Stimulated activated CD4-positive, alpha-beta T cell treated with anti-CD3 and anti-CD28 coated beads, TNF-alpha, amount 100 ng/mL, for 24 hours (primary cell): ENCODE results near the gene TSHZ2.
A peak's percentile ranks its signal among the peaks of the same experiment; 100 is the strongest.

ENCODE experiments used
- DNase-seq, 3 experiments: peaks; one replicate each; pipeline ENCODE4 v3.0.0-alpha.2; 2020; ENCODE audit warnings: low read depth in 3 of 3

The TSHZ2 gene

DNA sequence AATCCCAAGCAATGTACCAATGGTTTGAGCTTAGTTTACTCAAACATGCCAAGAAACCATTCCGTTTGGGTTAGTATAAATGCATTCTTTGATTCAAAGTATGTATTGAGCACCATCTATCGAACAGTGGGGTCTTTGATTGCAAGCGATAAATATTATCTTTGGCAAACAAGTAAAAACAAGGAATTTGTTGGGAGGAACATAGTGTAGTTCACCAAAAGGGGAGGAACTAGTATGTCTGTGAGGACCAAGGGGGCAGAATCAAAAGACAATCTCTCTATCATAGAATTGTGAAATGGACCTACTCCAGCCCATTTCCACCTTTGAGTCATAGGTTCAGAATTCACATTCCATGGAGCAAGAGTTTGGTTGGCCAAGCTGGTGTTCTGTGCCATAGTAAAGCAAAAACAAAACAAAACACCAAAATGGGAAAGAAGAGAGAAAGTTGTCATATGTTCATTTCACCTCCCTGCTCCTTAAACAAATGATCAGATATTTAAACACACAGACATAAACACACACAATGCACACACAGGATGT is 266.0 kb downstream of the TSHZ2 start:
- DNase-seq, result no peak

DNA sequence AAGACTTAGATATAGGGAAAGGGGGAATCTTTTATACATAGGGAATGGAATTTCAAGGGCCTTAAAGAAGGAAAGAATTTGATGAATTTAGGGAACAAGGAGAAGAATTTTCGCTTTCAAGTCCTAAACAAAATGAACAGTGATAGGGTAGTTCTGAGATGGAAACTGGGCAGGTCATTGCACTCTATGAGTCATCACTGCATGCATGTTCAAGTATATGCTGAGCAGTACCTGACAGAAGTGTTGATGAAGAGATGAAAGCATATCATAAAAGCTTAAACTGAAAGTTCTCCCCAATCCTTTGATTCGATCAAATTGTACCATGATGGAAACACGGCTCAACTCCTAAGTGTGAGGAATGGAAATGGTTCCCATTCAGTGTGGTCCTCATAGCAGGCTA is 271.0 kb downstream of the TSHZ2 start:
- DNase-seq, result no peak

DNA sequence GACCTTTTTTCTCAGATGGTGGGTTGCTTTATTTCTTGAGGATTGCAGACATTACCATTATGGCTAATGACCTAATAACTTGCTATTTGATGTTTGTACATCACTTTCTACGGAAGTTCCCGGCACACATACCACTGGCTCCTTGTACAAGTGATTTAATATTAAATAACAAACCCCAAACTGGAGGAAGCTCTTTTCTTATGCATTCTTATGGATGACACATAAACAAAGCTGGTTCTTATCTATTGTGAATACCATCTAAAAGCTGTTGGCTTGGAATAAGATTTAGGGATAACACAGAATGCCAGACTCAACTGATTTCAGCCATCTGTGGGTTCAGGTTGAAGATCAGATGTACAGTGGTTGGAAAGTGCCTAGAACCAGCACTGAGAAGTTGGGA is 272.6 kb downstream of the TSHZ2 start:
- no peak for DNase-seq

DNA sequence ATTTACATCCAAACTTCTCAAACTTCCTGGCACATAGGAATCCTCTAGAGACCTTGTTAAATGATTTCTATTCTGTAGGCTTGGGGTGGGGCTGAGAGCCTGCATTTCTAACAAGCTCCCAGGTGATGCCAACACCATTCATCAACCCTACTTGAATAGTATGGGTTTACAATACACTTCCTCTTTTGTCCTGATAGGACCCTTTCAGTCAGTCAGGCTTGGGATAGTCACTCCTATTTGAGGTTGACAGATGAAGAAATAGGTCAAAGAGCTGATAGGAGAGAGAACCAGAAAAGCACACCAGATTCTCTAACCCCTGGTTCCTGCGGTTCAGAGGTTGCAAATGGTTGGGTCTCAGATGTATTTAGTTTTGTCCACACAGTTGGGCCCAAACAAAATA is 273.4 kb downstream of the TSHZ2 start:
- DNase-seq, result no peak

DNA sequence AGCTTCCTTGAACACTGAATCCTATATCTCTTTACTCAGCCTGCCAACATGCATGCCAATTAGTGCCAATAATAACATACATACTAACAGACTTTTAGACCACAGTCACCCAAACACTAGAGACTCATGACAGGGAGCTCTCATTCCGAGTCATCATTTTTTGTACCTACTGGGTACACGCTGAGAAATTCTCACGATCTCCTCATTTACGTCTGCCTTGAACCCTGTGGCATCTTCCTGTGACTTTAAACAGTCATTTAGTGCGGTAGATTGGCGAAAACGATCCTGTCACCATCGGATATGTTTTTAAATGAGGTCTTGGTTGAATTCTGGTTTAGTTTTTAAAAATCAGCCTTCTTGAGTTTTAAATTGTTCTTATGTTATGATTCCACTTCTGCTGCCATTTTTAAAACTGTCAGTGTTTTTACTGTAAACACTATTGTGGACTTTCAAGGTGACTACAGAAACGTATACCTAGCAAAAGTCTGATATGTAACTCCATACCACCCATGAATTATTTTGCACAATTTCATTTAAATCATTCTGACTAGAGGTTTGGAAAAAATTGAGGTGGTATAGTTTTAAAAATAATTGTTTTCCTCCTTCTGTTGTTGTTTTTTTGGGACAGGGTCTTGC is 275.4 kb downstream of the TSHZ2 start:
- DNase-seq, result no peak

DNA sequence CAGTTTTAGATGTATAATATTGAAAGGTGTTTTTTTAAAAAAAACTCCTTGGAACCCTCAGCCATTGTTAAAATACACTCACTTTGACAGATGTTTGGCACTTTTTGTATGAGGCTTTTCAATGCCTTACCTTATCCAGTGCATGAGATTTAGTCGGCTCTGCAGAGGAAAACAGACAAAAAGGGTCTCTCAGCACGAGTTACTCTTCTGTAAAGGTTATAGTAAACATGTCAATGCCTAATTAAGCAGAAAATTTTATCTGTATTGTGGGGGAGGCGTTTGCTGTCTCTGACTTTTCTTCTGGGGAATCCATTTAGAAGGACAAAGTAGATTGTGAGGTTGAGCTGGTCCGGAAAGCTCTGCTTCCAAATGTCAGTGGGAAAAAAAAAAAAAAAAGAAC is 278.3 kb downstream of the TSHZ2 start:
- no peak for DNase-seq

DNA sequence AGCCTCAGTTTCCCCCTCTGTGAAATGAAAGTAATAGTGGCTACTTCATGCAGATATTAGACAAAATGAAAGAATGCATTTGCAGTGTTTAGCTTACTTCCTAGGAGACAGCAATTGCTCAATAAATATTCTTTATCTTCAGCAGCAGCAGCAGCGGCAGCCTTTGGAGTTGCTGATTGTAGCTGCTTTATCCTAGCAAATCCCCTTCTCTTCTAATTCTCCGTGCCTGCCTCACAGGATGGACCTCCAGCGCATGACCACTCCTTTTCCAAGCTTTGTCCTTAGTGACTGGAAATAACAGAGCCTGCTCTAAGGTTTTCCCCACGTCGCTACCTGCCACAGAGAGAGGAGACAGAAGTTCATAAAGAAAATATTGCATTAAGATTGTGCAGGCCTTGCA is 279.8 kb downstream of the TSHZ2 start:
- no peak for DNase-seq

DNA sequence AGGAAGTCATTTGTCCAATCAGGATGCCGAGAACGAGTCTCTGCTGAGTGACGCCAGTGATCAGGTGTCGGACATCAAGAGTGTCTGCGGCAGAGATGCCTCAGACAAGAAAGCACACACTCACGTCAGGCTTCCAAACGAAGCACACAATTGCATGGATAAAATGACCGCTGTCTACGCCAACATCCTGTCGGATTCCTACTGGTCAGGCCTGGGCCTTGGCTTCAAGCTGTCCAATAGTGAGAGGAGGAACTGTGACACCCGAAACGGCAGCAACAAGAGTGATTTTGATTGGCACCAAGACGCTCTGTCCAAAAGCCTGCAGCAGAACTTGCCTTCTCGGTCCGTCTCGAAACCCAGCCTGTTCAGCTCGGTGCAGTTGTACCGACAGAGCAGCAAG is 281.5 kb downstream of the TSHZ2 start:
- DNase-seq, result no peak

DNA sequence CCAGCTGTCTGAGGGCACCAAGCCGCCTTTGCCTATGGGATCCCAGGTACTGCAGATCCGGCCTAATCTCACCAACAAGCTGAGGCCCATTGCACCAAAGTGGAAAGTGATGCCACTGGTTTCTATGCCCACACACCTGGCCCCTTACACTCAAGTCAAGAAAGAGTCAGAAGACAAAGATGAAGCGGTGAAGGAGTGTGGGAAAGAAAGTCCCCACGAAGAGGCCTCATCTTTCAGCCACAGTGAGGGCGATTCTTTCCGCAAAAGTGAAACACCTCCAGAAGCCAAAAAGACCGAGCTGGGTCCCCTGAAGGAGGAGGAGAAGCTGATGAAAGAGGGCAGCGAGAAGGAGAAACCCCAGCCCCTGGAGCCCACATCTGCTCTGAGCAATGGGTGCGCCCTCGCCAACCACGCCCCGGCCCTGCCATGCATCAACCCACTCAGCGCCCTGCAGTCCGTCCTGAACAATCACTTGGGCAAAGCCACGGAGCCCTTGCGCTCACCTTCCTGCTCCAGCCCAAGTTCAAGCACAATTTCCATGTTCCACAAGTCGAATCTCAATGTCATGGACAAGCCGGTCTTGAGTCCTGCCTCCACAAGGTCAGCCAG is 283.0 kb downstream of the TSHZ2 start:
- DNase-seq, result peak in 1 of 3 experiments; percentile 11

DNA sequence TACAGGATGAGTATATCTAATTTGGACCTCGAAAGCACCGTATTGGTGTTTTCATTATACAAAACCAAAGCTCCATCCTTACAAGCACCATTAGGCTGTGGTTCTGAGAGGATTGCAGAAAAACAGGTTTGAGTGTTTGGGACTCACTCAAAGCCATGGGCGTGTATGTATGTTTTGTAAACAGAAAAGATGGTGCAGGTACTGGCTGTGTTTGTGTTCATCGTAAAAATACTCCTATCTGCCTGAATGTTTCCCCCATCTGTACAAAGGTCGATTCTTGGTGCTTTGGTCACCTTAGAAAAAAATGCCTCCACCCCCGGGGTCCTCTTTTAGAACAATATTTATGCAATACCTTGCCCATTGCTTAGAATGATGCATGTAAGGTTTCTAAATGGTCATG is 286.6 kb downstream of the TSHZ2 start:
- DNase-seq, result no peak

DNA sequence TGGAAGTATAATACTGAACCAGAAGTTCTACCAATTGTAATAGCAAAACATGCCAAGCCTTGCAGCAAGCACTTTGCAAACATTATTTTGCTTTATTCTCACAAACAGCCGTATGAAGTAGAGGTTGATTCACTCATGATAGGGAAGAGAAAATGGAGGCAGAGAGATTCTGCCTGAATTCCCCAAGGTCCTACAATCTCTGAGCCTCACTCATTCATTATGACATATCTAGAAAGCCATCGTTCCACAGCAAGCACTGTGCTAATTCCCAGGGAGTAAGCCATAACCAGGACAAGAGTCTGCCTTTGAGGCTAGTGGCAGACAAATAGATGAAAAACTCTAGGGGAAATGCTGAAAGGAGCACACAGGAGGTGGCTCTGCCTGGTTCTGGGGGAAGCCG is 288.0 kb downstream of the TSHZ2 start:
- no peak for DNase-seq

DNA sequence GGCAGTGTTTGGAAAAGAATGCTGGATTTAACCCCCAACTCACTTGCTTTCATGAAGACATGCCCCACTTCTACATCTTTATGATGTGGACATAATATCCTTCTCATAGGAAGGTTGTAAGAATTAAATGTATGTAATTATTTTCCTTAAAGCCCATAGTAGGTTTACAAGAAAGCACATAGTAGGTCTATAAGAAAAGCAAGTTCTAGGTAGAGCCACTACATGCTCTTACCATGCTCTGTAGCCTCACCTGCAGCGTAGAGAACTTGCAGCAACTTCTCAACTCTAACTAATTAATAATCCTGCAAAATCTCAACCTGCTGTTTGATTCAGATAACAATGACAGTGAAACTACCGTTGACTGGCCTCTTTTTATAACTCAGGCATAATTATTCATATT is 288.4 kb downstream of the TSHZ2 start:
- DNase-seq, result no peak

DNA sequence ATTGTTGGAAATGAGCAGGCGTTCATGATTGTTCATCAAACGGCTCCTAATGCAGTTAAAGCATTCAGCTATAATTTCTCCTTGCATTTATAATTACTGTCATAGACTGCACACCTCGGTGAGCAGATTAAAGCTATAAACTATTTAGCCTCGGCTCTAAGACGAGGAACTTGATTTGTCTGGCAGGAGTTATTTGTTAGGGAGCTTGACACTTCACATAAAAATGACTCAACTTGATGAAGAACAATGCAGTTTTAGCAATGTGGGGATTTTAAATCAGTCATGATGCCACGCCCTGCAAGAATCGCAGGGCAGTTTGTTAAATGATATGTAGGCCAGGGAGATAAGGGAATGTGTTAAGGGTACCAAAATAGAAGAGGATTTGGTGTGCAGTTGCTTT is 290.2 kb downstream of the TSHZ2 start:
- DNase-seq, result no peak

DNA sequence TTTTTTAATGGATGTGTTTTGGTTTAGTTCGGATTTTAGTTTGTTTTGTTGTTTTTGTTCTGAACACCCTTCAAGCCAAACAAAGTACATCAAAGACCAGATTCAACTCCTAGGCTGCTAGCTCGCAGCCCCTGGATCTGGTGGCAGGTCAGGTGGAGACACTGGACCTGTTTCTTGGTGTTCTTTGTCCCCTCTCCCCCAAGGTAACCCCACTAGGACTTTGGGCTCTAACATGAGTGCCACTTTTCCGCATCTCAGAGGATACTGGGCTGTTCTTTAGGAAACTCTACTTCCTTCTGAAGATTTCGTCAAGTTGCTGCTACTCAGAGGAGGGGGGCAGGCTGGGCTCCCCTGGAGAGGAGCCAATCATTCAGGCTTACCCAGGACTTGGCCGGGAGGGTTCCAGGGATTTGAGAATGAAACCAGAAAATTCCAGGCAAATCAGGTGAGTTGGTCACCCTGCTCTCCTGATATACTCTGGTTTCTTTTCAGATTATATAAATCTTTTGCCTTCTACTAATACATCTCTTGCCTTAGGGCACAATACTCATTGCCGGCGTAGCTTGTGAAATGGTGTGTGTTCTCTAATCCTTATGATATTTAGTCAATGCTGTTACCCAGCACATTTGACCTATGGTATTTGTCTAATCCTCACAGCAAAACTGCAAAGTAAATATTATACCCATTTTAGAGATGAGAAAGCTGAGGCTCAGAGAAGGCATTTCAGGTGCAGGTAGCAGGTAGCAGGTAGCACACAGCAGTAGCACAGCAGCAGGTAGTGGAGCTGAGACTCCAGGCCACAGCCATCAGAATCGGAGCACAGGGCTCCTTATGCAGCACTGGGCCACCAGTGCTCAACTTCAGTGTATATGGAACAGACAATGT is 291.6 kb downstream of the TSHZ2 start:
- DNase-seq, result no peak

DNA sequence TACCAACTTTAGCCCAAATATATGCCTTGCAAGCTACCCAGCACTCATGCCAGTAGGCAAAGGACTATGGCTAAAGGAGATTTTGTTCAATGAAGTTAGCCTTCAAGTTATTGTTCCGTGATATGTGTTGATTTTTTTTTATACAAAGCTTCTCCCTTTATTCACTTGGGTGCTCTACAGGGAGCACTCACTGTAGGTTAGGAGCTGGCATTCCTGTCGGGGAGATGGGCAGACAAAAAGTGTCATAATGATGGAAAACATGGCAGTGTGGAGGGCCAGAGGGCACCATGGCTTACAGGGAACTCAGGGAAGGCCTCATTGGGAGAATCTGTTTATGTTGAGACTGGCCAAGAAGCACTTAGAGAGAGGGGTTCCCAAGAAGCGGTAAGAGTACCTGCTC is 292.4 kb downstream of the TSHZ2 start:
- no peak for DNase-seq

DNA sequence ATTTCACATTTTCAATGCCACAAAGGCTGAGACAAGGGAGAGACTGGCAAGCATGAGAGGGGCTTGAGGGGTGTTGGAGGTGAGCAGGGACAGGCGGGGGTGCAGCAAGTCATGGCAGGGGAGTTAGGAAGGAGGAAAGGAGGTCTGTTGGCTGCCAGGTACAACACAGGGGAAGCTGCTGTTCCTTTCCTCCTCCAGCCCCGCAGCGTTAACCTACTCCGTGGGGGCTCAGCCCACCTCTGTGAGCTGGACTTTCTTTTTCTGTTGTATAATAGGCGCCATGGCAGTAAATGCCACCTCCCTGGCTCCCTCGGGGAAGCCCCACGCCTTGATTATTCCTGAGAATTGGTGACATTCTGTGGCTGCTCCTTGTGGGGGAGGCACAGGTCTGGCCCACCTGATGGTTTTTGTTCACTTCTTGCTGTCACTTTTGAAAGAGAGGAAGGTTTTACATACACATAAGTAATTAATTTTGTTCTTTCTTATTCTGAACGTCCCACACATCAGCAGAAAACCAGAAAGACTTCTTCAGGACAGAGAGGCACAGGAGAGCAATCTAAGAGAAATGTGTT is 293.2 kb downstream of the TSHZ2 start:
- DNase-seq, result no peak

DNA sequence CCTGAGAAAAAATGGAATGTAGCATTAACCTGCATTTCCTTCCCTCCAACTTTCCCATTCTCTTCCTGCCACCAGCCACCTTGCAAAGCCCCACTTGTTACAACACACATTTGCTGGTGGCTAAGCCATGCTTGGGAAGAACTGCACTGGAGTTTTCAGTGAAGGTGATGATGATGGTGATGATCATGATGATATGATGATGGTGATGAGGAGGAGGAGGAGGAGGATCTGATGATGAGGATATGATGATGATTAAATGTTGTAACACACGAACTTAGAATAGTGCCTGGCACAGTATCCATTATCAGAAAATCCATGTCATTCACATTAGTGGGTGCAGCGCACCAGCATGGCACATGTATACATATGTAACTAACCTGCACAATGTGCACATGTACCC is 297.2 kb downstream of the TSHZ2 start:
- no peak for DNase-seq

DNA sequence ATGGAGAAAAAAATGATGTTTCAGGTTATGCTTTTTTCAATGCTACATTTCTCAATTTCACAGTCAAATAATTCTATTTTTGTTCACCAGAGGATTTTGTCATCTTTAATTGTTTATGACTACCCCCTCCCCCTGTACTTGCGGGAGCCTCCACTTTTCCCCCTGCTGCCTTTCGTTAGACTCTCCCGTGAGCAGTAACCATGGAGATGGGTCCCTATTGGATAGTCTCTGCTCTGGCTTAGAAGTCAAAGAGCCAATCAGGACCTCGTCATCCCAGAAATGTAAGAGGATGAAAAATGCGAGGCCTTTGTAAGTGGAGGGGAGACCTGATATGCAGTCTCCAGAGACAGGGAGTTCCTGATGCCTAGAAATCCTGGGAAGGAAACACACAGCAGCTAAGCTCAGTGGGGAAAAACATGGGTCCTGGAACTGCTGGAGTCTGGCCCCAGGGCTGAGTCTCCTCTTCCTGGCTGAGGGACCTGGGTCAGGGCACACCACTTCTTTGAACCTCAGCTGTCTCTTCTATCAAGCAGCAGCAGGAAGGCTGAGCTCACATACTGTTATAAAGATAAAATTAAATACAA is 298.7 kb downstream of the TSHZ2 start:
- DNase-seq, result no peak

DNA sequence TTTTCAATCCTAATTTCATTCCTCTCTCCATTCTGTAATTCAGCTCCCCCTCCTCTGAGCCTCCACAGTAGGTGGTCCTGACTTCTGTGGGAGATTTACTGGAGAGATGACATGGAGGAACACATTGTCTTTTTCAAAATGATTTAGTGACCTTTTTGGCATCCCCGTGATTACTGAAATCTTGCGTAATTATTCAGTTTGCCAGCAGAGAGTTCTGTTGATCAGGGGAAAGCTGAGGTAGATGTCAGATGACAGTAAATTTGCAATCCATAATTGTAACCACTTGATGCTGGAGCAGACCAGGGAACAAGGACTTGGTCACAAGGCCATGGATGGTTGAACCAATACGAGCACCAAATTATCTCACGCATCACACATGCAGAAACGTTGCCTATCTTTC is 302.2 kb downstream of the TSHZ2 start:
- no peak for DNase-seq

DNA sequence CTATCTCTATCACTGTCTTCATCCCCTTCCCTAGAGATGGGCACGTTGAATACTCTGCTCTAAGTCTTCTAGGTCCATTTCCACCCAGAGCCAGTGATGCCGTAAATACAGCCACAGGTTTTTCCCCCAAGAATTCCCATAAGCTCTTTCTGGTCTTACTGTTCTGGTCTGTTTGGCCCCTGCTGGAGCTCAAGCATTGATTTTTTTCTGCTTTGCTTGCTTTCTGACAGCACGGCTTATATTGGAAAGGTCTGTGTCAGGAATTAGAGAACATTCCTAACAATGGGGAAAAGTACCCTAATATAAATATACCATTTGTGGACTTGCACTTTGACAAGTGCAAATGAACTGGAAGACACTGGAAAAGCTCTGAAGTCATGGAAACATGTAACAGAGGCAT is 302.6 kb downstream of the TSHZ2 start:
- no peak for DNase-seq

DNA sequence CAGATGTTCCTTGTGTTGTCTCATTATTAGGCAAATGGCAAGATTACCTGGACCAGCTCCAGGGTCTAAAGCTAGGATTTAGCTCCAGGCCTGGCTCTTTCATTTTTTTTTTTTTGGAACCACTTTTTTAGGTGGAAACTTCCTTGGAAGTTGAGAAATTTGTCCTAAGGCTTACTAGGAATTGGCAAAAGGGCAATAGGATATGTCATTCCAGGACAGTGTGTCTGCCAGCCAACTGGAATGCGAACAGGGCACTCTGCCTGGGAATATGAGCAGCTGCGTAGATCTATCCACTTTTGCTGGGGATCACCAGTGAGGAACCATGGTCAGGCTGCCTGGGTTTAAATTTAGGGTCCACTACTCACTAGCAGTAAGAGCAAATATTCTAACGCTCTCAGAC is 304.0 kb downstream of the TSHZ2 start:
- no peak for DNase-seq

DNA sequence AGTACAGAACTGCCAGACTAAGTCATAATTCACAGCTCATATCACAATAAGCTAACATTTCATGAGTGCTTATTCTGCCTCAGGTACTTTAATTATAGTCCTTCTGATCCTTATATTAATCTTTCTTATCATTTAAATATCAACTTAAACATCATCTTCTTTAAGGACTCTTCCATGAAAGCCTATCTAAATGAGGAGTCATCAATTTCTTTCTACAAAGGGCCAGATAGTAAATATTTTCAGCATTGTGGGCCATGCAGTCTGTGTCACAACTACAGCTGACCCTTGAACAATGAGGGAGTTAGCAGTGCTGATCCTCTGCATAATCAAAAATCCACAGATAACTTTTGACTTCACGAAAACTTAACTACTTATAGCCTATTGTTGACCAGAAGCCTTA is 306.4 kb downstream of the TSHZ2 start:
- no peak for DNase-seq
